Stimulated activated CD4-positive, alpha-beta T cell treated with anti-CD3 and anti-CD28 coated beads, Interleukin-12 subunit alpha, Interleukin-12 subunit beta, amount 100 ng/mL, for 24 hours (primary cell): ENCODE results near the gene PCTP.

ENCODE experiments used
- DNase-seq, 2 experiments: peaks; one replicate each; pipeline ENCODE4 v3.0.0-alpha.2; 2020; ENCODE audit warnings: low read depth in 2 of 2

PCTP gene

GRCh38 chr17:55750750-55751657 lies at the start of gene PCTP:
PCTP (plus strand) TSS chr17:55751051; CDS start chr17:55751104, 53 bp downstream.
- peak; percentile 74 to 90 for DNase-seq

GRCh38 chr17:55702150-55702549 lies 48.7 kb upstream of the PCTP start:
- DNase-seq = no peak

- DNase-seq = no peak
Measured at GRCh38 chr17:55704401-55704800, 46.5 kb upstream of the PCTP start.

GRCh38 chr17:55705847-55706246 lies 45.0 kb upstream of the PCTP start:
- no peak for DNase-seq

- DNase-seq = no peak
Measured at GRCh38 chr17:55706808-55707773, 43.8 kb upstream of the PCTP start.

- no peak for DNase-seq
Measured at GRCh38 chr17:55708175-55708974, 42.5 kb upstream of the PCTP start.

GRCh38 chr17:55709440-55709839 lies 41.4 kb upstream of the PCTP start:
- no peak for DNase-seq

GRCh38 chr17:55709984-55710383 lies 40.9 kb upstream of the PCTP start:
- no peak for DNase-seq

GRCh38 chr17:55710410-55710809 lies 40.4 kb upstream of the PCTP start:
- no peak for DNase-seq

- DNase-seq = no peak
Measured at GRCh38 chr17:55710829-55711496, 39.9 kb upstream of the PCTP start.

GRCh38 chr17:55717432-55717831 lies 33.4 kb upstream of the PCTP start:
- DNase-seq = no peak

- DNase-seq = peak; percentile 20 to 69
Measured at GRCh38 chr17:55717898-55718735, 32.7 kb upstream of the PCTP start.

GRCh38 chr17:55720919-55721836 lies 29.7 kb upstream of the PCTP start:
- no peak for DNase-seq

- no peak for DNase-seq
Measured at GRCh38 chr17:55722016-55722736, 28.7 kb upstream of the PCTP start.

GRCh38 chr17:55722742-55723487 lies 27.9 kb upstream of the PCTP start, which contains the start of gene TMEM100:
TMEM100 (minus strand) TSS chr17:55722864; CDS start chr17:55721070, 1,794 bp downstream.
- no peak for DNase-seq

GRCh38 chr17:55723488-55723848 lies 27.4 kb upstream of the PCTP start:
- no peak for DNase-seq

GRCh38 chr17:55726440-55726839 lies 24.4 kb upstream of the PCTP start:
- DNase-seq = no peak

- DNase-seq = no peak
Measured at GRCh38 chr17:55727275-55727674, 23.6 kb upstream of the PCTP start.
